ENCODE results near the gene LSM8.

The LSM8 gene

DNA sequence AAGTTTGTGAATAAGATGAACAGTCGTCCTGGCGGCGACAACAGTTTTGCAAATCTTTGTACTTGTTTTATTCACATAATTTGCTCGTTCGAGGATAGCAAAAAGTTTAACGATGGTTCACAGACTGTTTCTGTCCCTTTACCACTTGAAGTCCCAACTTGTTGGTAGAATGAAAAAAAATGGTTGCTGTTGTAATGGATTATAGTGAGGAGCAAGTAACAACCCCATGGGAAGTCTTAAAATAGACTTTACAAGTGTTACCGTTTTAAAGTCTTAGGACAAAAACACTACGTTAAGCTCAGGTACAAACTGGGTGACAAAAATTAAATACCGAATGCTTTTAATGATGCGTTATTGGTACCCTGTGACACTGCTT is 589 bp downstream of the LSM8 start:
- DNase-seq (ENCODE audit: low spot score in 2 of 2) (no peak), ATAC-seq (no peak)
- Mint-ChIP-seq H3K4me3 (peak overlapping the region; percentile 88), H3K27ac (peak overlapping the region; percentile 99), H3K9me3 (no peaks in the 10 kb centered on the region), H3K36me3 (peaks cover 59% of the 10 kb centered on the region), H3K4me1 (peaks cover 28% of the 10 kb centered on the region)

DNA sequence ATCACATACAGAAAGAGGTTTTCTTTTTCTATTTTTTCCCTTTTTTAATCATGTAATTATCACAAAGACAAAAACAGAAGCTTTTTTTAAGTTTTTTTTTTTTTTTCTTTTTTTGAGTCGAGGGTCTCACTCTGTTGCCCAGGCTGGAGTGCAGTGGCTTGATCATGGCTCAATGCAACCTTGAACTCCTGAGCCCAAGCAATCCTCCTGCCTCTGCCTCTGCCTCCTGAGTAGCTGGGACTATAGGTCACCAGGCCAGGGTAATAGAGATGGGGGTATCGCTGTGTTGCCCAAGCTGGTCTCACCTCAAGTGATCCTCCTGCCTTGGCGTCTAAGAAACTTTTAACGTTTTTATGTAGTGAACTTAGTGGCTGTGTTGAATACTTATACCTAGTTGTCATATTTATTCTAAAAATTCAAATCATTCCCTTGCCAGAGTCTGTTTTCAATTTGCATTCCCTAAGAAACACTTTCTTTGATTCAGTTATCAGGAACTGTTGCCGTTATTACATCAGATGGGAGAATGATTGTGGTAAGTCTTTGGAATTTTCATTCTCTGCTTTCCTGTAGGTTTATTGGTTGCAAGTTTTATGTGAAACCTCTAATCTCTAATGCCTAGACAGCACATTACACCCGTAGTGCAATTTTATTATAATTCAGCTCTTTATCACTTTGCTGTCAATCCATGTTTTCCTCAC is 1.3 kb downstream of the LSM8 start:
- ATAC-seq = no peak
- H3K4me3 Mint-ChIP-seq = peak overlapping the region; percentile 88
- peaks cover 66% of the 10 kb centered on the region for H3K36me3 Mint-ChIP-seq
- no peak overlapping the region for H3K27ac Mint-ChIP-seq
- no peaks in the 10 kb centered on the region for H3K9me3 Mint-ChIP-seq
- H3K4me1 Mint-ChIP-seq = peaks cover 28% of the 10 kb centered on the region
- DNase-seq (ENCODE audit: low spot score in 2 of 2) = no peak

DNA sequence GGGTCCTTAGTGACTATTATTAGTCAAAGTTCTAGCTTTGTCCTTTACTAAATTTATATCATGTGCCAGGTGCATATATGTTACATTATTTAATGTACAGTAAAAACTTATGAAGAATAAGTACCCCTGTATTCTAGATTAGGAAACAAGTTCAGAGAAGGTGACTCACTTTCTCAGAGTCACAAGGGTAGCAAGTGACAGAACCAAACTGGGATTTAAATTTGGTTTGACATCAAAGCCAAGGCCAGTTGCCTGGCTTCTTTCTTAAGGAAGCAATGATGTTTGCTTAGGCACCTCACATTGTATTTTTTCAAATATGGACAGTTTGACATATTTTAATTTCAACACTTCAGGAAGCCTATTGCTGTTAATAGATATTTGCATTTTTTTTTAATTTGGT is 2.5 kb downstream of the LSM8 start:
- H3K27ac Mint-ChIP-seq = peak overlapping the region; percentile 40
- H3K36me3 Mint-ChIP-seq = peaks cover 78% of the 10 kb centered on the region
- no peak for DNase-seq (ENCODE audit: low spot score in 2 of 2)
- H3K9me3 Mint-ChIP-seq = no peaks in the 10 kb centered on the region
- H3K4me3 Mint-ChIP-seq = peak overlapping the region; percentile 88
- peaks cover 28% of the 10 kb centered on the region for H3K4me1 Mint-ChIP-seq
- no peak for ATAC-seq

DNA sequence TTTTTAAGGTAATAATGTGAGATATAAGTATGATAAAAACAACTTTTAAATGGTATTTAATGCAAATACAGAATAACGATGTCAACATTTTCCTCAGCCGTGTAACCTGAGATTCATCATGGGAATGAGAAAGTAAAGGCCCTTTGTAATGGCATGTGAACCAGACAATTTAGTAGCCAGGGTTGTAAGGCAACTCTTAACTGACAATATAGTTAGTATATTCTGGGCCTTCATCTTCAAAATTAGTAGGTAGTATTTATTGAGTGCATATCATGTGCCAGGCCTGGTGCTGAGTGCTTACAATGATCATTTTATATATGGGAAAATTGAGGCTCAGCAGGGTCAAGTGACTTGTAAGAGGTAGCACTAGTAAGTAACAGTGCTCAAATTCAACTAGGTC is 10.6 kb downstream of the LSM8 start:
- no peak for ATAC-seq
- no peak overlapping the region for H3K27ac Mint-ChIP-seq

DNA sequence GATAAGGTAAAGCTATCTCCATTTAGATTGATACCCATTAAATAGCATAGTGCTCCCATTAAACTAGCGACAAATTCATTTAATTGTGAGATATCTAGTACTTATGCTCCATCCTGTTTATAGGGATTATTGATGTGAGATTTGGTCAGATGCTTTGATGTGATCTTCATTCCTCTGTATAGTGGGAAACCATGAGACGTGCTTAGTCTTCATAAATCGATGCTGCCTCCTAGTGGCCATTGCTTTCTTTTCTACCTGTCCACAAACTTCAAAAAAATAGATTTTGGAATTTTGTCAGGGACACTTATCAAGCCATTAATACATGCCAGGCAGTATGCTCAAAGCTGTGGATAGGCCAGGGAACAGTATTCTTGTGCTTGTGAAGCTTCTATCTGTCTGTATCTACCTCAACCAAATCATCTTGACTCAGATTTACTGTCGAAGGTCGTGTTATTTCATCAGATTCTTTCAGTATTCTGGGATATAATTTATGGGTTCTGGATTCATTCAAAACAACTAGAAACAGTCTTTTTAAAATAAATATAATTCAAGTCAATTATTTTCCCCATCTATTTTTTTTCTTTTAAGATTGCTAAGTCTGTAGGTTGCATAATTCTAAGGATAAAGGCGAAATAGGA is 12.0 kb downstream of the LSM8 start:
- H3K4me1 Mint-ChIP-seq = no peaks in the 10 kb centered on the region
- H3K36me3 Mint-ChIP-seq = peaks cover 44% of the 10 kb centered on the region
- DNase-seq (ENCODE audit: low spot score in 2 of 2) (peak; percentile 28 to 67), ATAC-seq (peak; percentile 73)
- no peak overlapping the region for H3K27ac Mint-ChIP-seq
- no peaks in the 10 kb centered on the region for H3K9me3 Mint-ChIP-seq
- no peak overlapping the region for H3K4me3 Mint-ChIP-seq

More for the DNA sequence above, 10.6 kb downstream of the LSM8 start:
- H3K9me3 Mint-ChIP-seq = no peaks in the 10 kb centered on the region
- no peaks in the 10 kb centered on the region for H3K4me1 Mint-ChIP-seq
- DNase-seq (ENCODE audit: low spot score in 2 of 2) = no peak
- no peak overlapping the region for H3K4me3 Mint-ChIP-seq
- H3K36me3 Mint-ChIP-seq = peaks cover 58% of the 10 kb centered on the region

DNA sequence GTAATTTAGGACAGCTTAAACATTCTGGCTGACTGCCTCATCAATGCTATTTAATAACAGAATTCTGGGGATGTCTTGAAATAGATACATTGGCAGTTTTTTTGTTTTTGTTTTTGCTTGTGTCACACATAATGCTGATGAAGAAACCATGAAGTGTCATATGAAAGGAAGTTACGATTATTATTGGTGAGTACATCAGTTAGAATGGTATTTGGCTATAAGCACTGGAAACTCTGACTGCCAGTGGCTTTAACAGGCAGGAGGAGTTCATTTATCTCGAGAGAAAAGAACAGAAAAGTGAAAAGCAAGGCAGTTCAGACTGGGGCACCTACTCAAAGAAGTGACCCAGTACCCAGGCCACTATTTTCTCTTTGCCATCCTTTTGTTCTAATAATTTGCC is 18.1 kb downstream of the LSM8 start:
- Mint-ChIP-seq H3K27ac (peak overlapping the region; percentile 21), H3K36me3 (peaks cover 2% of the 10 kb centered on the region), H3K9me3 (no peaks in the 10 kb centered on the region), H3K4me3 (no peak overlapping the region), H3K4me1 (no peaks in the 10 kb centered on the region)
- ATAC-seq (no peak), DNase-seq (ENCODE audit: low spot score in 2 of 2) (no peak)

DNA sequence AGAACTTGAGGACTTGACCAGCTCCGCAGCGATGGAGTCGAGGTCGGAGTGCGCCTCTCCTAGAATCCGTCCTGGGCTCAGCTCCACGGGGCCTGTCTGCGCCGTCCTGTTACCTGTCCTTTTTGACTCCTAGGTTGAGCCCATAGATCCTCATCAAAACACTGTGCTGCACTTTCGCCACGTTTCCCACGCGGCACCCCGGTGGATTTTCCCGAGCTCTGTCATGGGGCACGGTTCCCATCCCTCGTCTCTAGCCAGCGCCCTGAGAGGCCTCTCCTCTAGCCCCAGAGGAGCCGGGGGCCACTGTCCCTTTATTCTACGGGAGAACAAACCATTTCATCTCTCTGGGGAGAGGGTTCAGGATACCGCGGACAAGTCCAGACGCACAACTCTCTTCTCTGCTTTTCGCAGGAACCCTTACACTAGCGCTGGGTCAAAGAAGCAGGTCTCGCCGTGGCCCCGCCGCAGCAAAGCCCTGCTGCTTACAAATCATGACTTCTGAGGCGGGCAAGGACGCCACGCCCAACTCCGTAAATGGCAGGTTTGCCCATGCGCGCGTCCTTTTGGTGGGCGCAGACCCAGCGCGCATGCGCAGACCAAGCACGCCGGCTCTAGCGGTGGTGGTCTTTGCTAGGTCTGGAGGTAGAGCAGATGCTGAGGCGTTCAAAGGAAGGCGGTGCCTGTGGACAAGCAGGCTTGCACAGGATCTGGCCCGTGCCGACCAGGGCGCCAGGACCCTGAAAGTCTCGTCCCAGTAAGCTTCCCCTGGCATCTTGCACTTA is 30.3 kb downstream of the LSM8 start:
- DNase-seq (ENCODE audit: low spot score in 2 of 2) (peak; percentile 60 to 86), ATAC-seq (peak; percentile 95)
- peaks cover 13% of the 10 kb centered on the region for H3K4me1 Mint-ChIP-seq
- H3K27ac Mint-ChIP-seq = peak overlapping the region; percentile 93
- H3K4me3 Mint-ChIP-seq = peak overlapping the region; percentile 87
- H3K9me3 Mint-ChIP-seq = no peaks in the 10 kb centered on the region
- peaks cover 11% of the 10 kb centered on the region for H3K36me3 Mint-ChIP-seq

DNA sequence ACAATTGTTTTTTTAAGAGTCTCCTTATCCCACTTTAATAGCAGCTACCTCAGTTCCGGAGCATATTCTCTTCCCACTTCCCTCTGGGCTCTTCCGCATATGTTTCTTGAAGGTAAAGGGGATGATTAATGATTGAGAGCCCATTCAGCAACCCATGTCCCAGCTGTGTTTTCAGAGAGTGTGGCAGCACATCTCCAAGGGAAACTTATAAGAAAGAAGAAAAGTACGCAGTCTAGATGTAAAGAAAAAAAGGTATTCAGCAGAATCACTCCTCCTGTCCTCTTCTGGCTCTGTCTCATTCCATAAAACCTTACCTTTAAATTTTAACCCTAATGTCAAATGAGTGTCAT is 30.8 kb downstream of the LSM8 start:
- peaks cover 13% of the 10 kb centered on the region for H3K4me1 Mint-ChIP-seq
- peak overlapping the region; percentile 87 for H3K4me3 Mint-ChIP-seq
- peak; percentile 5 for ATAC-seq
- peaks cover 11% of the 10 kb centered on the region for H3K36me3 Mint-ChIP-seq
- H3K9me3 Mint-ChIP-seq = no peaks in the 10 kb centered on the region
- H3K27ac Mint-ChIP-seq = peak overlapping the region; percentile 93
- no peak for DNase-seq (ENCODE audit: low spot score in 2 of 2)

DNA sequence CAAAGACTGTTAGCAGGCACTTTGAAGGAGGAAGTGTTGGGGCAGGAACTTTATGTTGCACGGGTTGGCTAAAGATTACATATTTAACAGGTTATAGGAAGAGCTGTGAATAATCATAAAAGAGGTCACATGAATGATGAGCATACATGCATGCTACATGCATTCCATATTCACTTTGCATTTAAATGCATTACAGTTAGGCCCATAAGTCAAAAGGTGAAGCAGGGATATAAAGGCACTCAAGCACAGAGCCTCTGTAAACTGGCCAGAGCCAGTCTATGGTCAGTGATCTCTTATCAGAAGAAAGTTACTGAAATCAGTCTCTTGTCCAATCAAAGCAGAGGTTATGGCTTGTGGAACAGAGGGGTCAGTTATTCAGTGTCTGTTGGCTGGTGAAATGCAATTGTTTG is 33.3 kb downstream of the LSM8 start:
- DNase-seq (ENCODE audit: low spot score in 2 of 2) (no peak), ATAC-seq (no peak)
- Mint-ChIP-seq H3K4me1 (peaks cover 13% of the 10 kb centered on the region), H3K9me3 (no peaks in the 10 kb centered on the region), H3K36me3 (peaks cover 11% of the 10 kb centered on the region), H3K27ac (no peak overlapping the region), H3K4me3 (no peak overlapping the region)

DNA sequence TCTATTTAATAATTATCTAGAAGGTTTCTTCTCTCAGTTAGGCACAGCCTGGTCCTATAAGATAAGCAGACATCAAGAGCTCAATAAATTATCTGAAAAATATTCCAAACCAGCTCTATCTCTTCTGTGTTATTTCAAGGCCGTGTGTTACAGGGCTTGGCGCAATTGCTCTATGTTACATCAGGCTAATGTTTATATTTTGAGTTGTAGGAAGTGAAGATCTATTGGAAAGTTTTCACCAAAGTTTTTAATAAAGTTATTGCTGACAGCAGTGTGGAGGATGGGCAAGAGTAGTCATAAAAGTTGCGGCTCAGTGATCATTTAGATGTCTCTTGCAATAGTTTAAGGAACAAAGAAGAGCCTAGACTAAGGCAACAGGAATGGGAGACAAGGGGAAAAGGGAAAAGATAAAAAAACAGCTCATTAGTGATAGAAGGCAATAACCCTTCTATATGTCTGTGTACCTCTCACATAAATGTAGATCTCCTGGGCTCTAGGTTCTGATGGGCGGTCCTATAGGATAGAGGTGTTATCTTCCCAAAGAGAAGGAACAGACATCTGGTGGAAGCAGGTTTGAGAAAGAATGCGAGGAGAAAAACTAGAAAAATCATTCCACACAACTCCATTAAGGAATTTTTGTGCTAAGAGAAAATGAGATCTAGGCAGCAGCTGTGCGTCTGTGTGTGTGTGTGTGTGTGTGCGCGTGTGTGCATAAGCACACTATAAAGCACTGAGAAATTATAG is 34.6 kb downstream of the LSM8 start:
- H3K4me1 Mint-ChIP-seq = peaks cover 13% of the 10 kb centered on the region
- no peak overlapping the region for H3K4me3 Mint-ChIP-seq
- DNase-seq (ENCODE audit: low spot score in 2 of 2) = no peak
- ATAC-seq = no peak
- H3K36me3 Mint-ChIP-seq = peaks cover 11% of the 10 kb centered on the region
- no peaks in the 10 kb centered on the region for H3K9me3 Mint-ChIP-seq
- no peak overlapping the region for H3K27ac Mint-ChIP-seq

DNA sequence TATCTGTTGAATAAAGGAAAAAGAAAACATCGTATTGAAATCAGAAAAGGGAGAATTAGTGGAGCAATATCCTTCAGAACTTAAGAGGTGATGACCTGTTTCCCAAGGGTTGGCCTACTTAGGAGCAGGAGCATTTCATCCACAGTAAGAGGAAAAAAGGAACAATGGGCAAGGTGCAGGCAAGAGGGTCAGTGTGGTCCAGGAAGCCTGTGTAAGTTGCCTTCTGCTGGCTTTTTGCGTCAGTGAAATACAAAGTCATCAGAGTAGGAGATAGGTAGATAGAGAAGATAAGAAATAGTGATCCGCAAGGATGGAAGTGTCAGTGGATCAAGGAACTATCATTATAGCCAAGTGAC is 35.2 kb downstream of the LSM8 start:
- peaks cover 9% of the 10 kb centered on the region for H3K4me1 Mint-ChIP-seq
- DNase-seq (ENCODE audit: low spot score in 2 of 2) (no peak), ATAC-seq (no peak)
- H3K27ac Mint-ChIP-seq = no peak overlapping the region
- peaks cover 7% of the 10 kb centered on the region for H3K36me3 Mint-ChIP-seq
- H3K4me3 Mint-ChIP-seq = no peak overlapping the region
- H3K9me3 Mint-ChIP-seq = no peaks in the 10 kb centered on the region

DNA sequence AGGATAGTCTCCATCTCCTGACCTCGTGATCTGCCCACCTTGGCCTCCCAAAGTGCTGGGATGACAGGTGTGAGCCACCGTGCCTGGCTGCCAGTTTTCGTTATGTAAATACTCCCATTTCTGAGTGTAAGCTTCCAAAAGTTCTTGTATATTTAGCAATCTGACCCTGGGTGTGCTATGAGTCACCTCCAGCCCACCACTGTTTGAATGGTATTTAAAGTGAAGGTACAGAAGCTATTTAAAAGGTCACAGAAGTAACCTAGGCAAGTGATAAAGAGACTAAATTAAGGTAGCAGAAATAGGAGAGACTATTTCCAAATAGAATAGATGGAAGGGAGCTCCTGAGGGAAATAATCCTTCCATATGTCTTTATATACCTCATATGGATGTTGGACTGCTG is 36.6 kb downstream of the LSM8 start:
- no peaks in the 10 kb centered on the region for H3K4me1 Mint-ChIP-seq
- no peak for ATAC-seq

DNA sequence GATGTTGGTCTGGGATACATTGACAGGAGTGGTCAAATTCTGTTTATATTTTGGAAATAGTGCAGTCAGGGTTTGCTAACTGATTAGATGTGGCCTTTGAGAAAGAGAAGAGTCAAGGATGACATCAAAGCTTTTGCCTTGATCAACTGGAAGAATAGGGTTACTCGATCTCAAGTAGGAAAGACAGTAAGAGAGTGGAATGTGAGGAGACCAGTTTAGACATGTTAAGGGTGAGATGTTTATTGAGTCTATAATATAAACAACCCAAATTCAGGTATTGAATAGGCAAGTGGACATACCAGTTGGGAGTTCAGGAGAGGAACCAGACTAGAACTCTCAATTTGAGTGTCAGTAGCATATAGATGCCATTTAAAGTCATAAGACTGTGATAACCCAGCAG is 38.6 kb downstream of the LSM8 start:
- Mint-ChIP-seq H3K36me3 (no peaks in the 10 kb centered on the region), H3K4me3 (no peak overlapping the region), H3K4me1 (no peaks in the 10 kb centered on the region), H3K9me3 (no peaks in the 10 kb centered on the region), H3K27ac (no peak overlapping the region)
- DNase-seq (ENCODE audit: low spot score in 2 of 2) (no peak), ATAC-seq (no peak)

More for the DNA sequence above, 36.6 kb downstream of the LSM8 start:
- Mint-ChIP-seq H3K4me3 (no peak overlapping the region), H3K36me3 (no peaks in the 10 kb centered on the region), H3K9me3 (no peaks in the 10 kb centered on the region), H3K27ac (no peak overlapping the region)
- no peak for DNase-seq (ENCODE audit: low spot score in 2 of 2)

DNA sequence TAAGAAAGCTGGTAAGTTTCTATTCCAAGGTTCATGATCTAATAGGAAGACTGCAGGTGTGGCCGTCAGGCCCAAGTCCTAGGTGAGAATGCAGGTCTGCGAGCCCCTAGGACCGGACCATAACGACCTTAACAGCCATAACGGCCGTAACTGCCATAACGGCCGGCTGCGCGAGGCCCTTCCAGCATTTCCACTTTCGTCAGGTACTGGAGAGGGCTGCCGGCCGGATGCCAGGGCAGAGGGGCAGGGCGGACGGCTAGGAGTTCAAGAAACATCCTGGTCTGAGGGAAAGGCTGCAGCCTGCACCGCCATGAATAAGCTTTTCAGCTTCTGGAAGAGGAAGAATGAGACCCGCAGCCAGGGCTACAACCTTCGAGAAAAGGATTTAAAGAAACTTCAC is 40.6 kb downstream of the LSM8 start, which contains the start of gene ANKRD7:
ANKRD7 (plus strand) TSS at position 184 of the 400 bp plus-strand sequence; CDS start at position 311, 127 bp downstream.
- H3K27ac Mint-ChIP-seq = no peak within 1 kb of the TSS
- no peaks in the 10 kb centered on the region for H3K4me1 Mint-ChIP-seq

DNA sequence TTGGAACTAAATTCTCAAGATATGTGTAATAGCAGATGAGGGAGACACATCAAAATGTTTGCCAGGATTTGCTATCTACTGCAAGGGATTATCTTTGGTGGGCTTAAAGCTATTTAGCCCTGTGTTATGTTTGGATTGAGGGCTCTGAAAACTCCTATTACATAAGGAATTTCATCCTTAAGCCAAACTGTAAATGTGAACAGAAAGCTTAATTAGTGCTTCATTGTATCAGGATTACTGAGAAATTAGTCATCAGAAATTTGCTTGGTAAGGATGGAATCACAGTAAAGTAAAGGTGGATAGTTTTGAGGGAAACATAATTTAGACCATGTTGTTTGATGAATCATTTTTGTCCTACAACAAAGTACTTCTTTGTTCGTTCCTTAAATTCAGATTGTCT is 48.9 kb downstream of the LSM8 start:
- no peaks in the 10 kb centered on the region for H3K9me3 Mint-ChIP-seq
- no peaks in the 10 kb centered on the region for H3K4me1 Mint-ChIP-seq
- ATAC-seq = no peak
- no peak for DNase-seq (ENCODE audit: low spot score in 2 of 2)
- H3K36me3 Mint-ChIP-seq = no peaks in the 10 kb centered on the region
- no peak overlapping the region for H3K4me3 Mint-ChIP-seq
- no peak overlapping the region for H3K27ac Mint-ChIP-seq

More for the DNA sequence above, 40.6 kb downstream of the LSM8 start, which contains the start of gene ANKRD7:
- H3K9me3 Mint-ChIP-seq = no peaks in the 10 kb centered on the region
- no peak within 1 kb of the TSS for H3K4me3 Mint-ChIP-seq
- no peaks in the 10 kb centered on the region for H3K36me3 Mint-ChIP-seq
- DNase-seq (ENCODE audit: low spot score in 2 of 2) (no peak), ATAC-seq (no peak)
